Fibroblast of peridontal ligament (primary cell): ENCODE data around the gene NKAIN2.

Experiments used
- DNase-seq: peaks from one replicate; pipeline ENCODE4 v3.0.0-alpha.2; 2010; ENCODE audit errors: extremely low read depth

Gene NKAIN2

GRCh38 chr6:124029567-124029966 lies 225.9 kb downstream of the NKAIN2 start:
- DNase-seq, result no peak

GRCh38 chr6:124033501-124033900 lies 229.8 kb downstream of the NKAIN2 start:
- DNase-seq, result no peak

- DNase-seq, result no peak
Measured at GRCh38 chr6:124036384-124036783, 232.7 kb downstream of the NKAIN2 start.

GRCh38 chr6:124040655-124041054 lies 237.0 kb downstream of the NKAIN2 start:
- no peak for DNase-seq

GRCh38 chr6:124052120-124052519 lies 248.5 kb downstream of the NKAIN2 start:
- DNase-seq, result no peak

GRCh38 chr6:124053315-124053714 lies 249.7 kb downstream of the NKAIN2 start:
- DNase-seq, result no peak

- DNase-seq, result no peak
Measured at GRCh38 chr6:124054034-124054433, 250.4 kb downstream of the NKAIN2 start.

GRCh38 chr6:124055395-124055794 lies 251.7 kb downstream of the NKAIN2 start:
- no peak for DNase-seq

- DNase-seq, result no peak
Measured at GRCh38 chr6:124055963-124056362, 252.3 kb downstream of the NKAIN2 start.

- no peak for DNase-seq
Measured at GRCh38 chr6:124056407-124057334, 253.0 kb downstream of the NKAIN2 start.

GRCh38 chr6:124057461-124057860 lies 253.8 kb downstream of the NKAIN2 start:
- no peak for DNase-seq

- no peak for DNase-seq
Measured at GRCh38 chr6:124064317-124065113, 260.9 kb downstream of the NKAIN2 start.

GRCh38 chr6:124066269-124066668 lies 262.6 kb downstream of the NKAIN2 start:
- no peak for DNase-seq

- no peak for DNase-seq
Measured at GRCh38 chr6:124066946-124067552, 263.4 kb downstream of the NKAIN2 start.

- DNase-seq, result no peak
Measured at GRCh38 chr6:124069230-124069950, 265.7 kb downstream of the NKAIN2 start.

- no peak for DNase-seq
Measured at GRCh38 chr6:124073021-124073420, 269.4 kb downstream of the NKAIN2 start.

GRCh38 chr6:124073820-124074587 lies 270.3 kb downstream of the NKAIN2 start:
- DNase-seq, result no peak

- DNase-seq, result no peak
Measured at GRCh38 chr6:124074606-124075005, 270.9 kb downstream of the NKAIN2 start.

- no peak for DNase-seq
Measured at GRCh38 chr6:124076336-124077048, 272.8 kb downstream of the NKAIN2 start.

- DNase-seq, result no peak
Measured at GRCh38 chr6:124078169-124078568, 274.5 kb downstream of the NKAIN2 start.
